HL-60 (cell line): Measurements from ENCODE around the gene KATNB1.

Source experiments
- GABPA ChIP-seq: IDR thresholded peaks from 2 replicates; pipeline ENCODE4 v1.6.1; 2012; ENCODE audit warnings: low read depth
- POLR2AphosphoS5 ChIP-seq: IDR thresholded peaks from 2 replicates; pipeline ENCODE4 v1.6.1; 2012; ENCODE audit warnings: low read depth
- SPI1 ChIP-seq: IDR thresholded peaks from 2 replicates; pipeline ENCODE4 v1.6.1; 2012; ENCODE audit warnings: low read depth, mild to moderate bottlenecking, borderline replicate concordance
- TF ChIP-seq, protein P1 (sequence below): IDR thresholded peaks from one replicate; pipeline ENCODE4 v1.5.1; 2011; ENCODE audit warnings: low read length, control low read depth, inconsistent platforms; ENCODE audit not compliant: insufficient read depth
- TF ChIP-seq, protein P2 (sequence below): IDR thresholded peaks from 2 replicates; pipeline ENCODE4 v1.6.1; 2012; ENCODE audit warnings: low read depth; ENCODE audit not compliant: insufficient replicate concordance

DNA sequence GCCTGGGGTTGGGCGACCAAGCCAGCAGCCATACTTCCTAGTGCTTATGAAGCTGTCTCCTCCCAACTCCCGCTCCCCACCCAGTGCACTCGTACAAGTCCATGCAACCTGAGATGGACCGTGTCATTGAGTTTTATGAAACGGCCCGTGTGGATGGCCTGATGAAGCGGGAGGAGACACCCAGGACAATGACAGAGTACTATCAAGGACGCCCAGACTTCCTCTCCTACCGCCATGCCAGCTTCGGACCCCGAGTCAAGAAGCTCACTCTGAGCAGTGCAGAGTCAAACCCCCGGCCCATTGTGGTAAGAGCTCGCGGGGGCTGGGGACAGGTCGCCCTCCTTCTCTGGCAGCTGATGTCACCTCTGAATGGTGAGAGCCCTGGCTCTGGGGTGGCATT lies 11.0 kb upstream of the KATNB1 start:
- TF ChIP-seq, protein P1, sequence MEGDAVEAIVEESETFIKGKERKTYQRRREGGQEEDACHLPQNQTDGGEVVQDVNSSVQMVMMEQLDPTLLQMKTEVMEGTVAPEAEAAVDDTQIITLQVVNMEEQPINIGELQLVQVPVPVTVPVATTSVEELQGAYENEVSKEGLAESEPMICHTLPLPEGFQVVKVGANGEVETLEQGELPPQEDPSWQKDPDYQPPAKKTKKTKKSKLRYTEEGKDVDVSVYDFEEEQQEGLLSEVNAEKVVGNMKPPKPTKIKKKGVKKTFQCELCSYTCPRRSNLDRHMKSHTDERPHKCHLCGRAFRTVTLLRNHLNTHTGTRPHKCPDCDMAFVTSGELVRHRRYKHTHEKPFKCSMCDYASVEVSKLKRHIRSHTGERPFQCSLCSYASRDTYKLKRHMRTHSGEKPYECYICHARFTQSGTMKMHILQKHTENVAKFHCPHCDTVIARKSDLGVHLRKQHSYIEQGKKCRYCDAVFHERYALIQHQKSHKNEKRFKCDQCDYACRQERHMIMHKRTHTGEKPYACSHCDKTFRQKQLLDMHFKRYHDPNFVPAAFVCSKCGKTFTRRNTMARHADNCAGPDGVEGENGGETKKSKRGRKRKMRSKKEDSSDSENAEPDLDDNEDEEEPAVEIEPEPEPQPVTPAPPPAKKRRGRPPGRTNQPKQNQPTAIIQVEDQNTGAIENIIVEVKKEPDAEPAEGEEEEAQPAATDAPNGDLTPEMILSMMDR = no peak
- TF ChIP-seq GABPA (no peak), POLR2AphosphoS5 (no peak), SPI1 (no peak)
- TF ChIP-seq, protein P2, sequence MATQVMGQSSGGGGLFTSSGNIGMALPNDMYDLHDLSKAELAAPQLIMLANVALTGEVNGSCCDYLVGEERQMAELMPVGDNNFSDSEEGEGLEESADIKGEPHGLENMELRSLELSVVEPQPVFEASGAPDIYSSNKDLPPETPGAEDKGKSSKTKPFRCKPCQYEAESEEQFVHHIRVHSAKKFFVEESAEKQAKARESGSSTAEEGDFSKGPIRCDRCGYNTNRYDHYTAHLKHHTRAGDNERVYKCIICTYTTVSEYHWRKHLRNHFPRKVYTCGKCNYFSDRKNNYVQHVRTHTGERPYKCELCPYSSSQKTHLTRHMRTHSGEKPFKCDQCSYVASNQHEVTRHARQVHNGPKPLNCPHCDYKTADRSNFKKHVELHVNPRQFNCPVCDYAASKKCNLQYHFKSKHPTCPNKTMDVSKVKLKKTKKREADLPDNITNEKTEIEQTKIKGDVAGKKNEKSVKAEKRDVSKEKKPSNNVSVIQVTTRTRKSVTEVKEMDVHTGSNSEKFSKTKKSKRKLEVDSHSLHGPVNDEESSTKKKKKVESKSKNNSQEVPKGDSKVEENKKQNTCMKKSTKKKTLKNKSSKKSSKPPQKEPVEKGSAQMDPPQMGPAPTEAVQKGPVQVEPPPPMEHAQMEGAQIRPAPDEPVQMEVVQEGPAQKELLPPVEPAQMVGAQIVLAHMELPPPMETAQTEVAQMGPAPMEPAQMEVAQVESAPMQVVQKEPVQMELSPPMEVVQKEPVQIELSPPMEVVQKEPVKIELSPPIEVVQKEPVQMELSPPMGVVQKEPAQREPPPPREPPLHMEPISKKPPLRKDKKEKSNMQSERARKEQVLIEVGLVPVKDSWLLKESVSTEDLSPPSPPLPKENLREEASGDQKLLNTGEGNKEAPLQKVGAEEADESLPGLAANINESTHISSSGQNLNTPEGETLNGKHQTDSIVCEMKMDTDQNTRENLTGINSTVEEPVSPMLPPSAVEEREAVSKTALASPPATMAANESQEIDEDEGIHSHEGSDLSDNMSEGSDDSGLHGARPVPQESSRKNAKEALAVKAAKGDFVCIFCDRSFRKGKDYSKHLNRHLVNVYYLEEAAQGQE = no peak
